ENCODE results near the gene ALKBH2.

The ALKBH2 gene

GRCh38 chr12:109113661-109114321, 20.5 kb upstream of the ALKBH2 start:
- no peak for DNase-seq

DNA sequence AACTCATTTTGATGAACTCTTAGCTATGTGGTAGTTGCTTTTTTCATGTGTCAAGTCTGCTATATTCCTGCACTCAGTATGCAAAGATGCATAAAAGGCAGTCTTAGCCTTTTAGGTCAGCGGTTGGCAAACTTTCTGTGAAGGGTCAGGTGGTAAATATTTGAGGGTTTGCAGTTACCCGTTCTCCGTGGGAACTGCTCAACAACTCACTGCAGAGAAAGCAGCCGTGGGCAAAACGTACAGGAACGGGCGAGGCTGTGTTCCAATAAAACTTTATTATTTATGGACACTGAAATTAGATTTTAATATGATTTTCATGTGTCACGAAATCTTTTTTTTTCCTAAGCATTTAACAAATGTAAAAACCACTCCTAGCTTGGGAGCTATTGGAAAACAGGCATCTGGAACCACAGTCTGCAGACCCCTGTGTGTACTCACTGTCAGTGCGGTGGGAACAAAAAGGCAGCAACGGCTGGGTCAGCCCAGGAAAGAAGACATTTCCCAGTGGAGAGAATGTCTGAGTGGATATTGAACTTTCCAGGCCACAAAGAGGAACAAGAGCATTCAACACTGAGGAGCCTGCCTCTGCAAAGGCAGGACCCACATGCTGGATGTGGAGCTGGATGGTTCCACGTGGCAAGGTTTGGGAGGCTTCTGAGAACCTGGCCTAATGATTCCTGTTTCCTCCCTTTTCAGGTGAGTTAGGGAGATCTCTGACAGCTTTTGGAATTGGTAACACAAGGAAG, 19.6 kb upstream of the ALKBH2 start:
- DNase-seq, result no peak

- peak; percentile 89 for DNase-seq
These were observed 17.8 kb upstream of the ALKBH2 start for GRCh38 chr12:109110988-109111495.

DNA sequence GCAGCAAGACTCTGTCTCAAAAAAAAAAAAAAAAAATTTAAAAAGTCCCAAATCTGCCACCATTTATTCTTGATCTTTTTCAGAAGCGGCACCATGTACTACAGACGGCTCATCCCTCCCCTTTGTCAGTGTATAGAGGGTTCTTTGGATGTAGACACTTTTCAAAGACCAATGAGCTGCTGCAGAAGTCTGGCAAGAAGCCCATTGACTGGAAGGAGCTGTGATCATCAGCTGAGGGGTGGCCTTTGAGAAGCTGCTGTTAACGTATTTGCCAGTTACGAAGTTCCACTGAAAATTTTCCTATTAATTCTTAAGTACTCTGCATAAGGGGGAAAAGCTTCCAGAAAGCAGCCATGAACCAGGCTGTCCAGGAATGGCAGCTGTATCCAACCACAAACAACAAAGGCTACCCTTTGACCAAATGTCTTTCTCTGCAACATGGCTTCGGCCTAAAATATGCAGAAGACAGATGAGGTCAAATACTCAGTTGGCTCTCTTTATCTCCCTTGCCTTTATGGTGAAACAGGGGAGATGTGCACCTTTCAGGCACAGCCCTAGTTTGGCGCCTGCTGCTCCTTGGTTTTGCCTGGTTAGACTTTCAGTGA, 16.6 kb upstream of the ALKBH2 start:
- DNase-seq, result no peak

DNA sequence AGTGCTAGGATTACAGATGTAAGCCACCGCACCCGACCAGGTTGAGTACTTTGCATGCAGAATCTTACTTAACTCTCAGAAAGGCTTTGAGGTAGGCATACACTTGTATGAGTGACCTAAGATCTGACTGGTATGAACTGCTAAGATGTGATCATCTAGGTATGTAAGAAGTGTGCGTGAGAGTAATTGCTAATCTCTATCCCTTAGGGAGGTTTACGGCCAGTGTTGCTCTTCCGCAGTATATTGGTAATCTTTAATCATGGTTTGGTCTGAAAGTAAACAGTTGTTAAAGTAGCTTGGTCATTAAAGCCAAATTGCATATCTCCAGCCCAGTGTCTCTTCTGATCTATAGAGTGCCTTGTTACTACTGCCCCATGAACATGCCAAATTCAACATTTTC, 11.9 kb upstream of the ALKBH2 start:
- no peak for DNase-seq

GRCh38 chr12:109102491-109102890, 9.2 kb upstream of the ALKBH2 start:
- DNase-seq, result no peak

GRCh38 chr12:109100741-109101140, 7.5 kb upstream of the ALKBH2 start:
- DNase-seq, result no peak

- no peak for DNase-seq
These were observed 6.3 kb upstream of the ALKBH2 start for GRCh38 chr12:109099431-109100020.

DNA sequence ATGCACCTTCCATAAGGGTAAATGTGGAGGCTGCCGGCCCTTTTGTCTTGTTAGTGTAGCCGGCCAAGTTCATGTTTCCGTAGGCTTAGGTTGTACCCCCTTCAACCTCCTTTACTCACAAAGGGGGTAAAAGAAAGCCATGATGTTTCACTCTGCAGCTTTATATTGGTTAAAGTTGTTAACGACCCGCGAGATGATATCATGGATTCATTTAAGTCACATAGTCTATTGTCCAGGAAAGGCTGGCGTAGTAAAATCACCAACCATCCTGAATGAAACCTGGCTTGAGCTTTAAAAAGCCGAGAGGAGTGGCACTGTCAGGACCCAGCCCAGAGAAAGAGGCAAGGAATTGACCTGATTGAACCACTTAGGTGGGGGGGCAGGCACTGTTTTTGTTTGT, 5.4 kb upstream of the ALKBH2 start:
- no peak for DNase-seq

GRCh38 chr12:109098183-109098604, 4.9 kb upstream of the ALKBH2 start:
- peak; percentile 17 for DNase-seq

DNA sequence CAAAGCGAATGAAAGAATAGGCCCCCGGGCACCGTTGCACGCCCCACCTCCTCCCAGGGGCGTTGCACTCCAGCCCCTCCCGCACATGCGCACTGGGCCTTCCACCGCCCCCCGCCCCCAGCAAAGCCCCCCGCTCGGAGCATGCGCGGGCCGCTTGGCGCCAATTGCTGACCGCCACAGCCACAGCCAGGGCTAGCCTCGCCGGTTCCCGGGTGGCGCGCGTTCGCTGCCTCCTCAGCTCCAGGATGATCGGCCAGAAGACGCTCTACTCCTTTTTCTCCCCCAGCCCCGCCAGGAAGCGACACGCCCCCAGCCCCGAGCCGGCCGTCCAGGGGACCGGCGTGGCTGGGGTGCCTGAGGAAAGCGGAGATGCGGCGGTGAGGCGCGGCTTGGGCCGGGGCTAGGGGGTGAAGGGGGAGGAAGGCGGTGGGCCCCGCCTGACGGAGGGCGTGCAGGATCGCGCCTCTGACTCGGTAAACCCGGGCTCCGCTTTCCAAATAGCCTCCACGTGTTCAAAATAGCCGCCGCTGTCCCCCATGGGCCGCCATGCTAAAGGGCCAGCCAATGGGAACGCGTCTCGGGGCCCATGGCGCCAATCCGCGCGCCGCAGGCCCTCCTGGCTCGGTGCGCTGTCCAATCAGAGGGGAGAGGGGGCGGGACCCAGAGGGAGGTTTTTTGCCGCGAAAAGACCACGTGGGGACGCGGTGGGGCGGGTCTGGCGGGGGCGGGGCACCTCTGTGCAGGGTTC, 4.3 kb upstream of the ALKBH2 start, which contains the start of gene UNG:
Gene UNG, plus strand, starts transcription at position 163 of the 748 bp plus-strand sequence. Its CDS starts 83 bp downstream, at position 246.
- peak; percentile 93 for DNase-seq

- DNase-seq, result no peak
These were observed 3.8 kb upstream of the ALKBH2 start for GRCh38 chr12:109097140-109097434.

DNA sequence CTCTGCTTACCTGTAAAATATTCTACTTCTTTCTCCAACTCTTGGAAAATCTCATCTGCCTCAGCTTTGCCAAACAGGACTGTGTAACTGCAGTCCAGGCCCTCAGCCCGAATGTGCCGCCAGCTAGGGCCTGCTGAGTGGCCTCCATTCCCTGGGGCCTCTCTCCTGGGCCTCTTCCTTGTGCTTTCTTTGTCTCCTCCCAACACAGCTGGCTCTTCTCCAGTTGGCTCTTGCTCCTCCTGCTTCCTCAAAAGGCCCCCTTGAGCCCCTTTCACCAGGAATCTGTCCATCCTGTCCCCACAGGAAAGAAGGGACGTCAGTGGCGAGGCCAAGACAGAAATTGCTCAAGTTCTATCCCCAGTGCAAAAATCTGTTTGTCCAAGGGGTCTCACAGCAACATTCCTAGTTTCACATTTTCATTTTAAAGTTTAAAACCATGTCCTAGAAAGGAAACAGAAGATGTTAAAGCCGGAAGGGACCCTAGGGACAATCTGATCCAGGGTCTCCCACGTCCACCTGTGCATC, 713 bp downstream of the ALKBH2 start:
- DNase-seq, result no peak

DNA sequence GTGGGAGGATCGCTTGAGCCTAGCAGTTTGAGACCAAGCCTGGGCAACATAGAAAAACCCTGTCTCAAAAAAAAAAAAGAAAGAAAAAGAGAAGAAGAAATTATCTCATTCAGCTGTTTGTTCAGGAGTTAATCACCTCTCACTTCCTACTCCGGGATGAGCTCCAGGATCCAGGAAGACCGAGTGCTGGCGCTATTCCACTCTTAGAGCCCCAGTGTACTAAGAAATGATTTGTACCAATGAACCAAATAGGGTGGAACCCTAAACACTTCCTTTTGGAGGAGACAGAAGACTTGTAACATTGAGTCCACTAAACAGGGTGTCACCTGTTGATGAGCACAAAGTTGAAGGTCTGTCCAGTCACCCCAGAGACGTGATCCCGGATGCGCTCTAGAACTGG, 3.6 kb downstream of the ALKBH2 start:
- DNase-seq, result no peak

DNA sequence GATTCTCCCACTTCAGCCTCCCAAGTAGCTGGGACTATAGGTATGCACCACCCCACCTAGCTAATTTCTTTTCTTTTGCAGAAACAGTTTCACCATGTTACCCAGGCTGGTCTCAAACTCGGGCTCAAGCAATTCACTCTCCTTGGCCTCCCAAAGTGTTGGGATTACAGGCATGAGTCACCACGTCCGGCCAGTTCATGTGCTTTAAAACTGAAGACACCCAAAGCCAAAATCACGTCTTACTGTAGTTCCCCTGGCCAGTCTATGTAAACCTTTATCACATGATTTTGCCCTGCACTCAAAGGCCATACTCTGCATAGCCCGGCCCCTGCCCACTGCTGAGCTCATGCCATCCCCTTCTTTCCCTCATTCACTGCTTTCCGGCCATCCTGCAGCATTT, 4.5 kb downstream of the ALKBH2 start:
- DNase-seq, result no peak

DNA sequence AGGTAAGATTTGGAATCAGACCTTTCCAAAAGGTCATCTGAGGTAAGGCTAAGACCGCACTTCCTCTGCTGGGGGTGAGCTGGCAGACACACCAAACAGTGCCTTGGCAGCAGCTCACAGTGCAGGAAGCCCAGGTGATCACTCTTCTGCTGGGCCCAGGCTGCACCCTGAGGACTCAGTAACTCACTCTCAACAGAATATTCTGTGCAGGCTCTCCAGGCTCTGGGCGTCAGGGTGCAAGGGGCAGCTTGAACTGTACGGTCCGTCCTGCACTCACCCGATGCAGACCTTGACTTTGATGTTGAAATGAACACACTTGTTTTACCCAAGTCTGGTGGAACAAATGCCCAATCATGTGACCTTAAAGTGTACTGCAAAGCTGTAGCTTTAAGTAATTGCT, 6.0 kb downstream of the ALKBH2 start:
- no peak for DNase-seq

GRCh38 chr12:109085590-109085989, 7.7 kb downstream of the ALKBH2 start:
- no peak for DNase-seq

GRCh38 chr12:109084425-109084824, 8.8 kb downstream of the ALKBH2 start:
- DNase-seq, result no peak

DNA sequence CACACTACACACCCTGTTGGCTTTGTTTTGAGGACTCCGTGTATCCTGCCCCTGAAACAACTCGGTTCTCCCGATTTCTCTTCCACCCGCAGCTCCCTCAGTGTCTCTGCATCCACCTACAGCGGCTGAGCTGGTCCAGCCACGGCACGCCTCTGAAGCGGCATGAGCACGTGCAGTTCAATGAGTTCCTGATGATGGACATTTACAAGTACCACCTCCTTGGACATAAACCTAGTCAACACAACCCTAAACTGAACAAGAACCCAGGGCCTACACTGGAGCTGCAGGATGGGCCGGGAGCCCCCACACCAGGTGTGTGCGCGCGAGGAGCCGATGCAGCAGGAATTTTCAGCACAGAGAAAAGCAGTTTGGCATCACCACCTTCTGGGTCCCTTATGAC, 10.5 kb downstream of the ALKBH2 start:
- DNase-seq, result no peak

- no peak for DNase-seq
These were observed 18.4 kb downstream of the ALKBH2 start for GRCh38 chr12:109074866-109075265.

GRCh38 chr12:109069307-109070271, 23.7 kb downstream of the ALKBH2 start:
- no peak for DNase-seq

- DNase-seq, result no peak
These were observed 27.4 kb downstream of the ALKBH2 start for GRCh38 chr12:109065853-109066193.
